ENCODE results near the gene PDE4B.

Gene PDE4B

GRCh38 chr1:65773391-65774123 is 19.1 kb upstream of the PDE4B start:
- Histone ChIP-seq H3K4me1 (ENCODE audit: control insufficient read depth, insufficient read depth, low read length) (no peaks in the 10 kb centered on the region), H3K9me3 (replicated peaks; ENCODE audit: low read length) (no peaks in the 10 kb centered on the region), H3K4me2 (ENCODE audit: low read length) (no peak overlapping the region), H3K27me3 (ENCODE audit: control insufficient read depth, insufficient read depth, low read length) (no peaks in the 10 kb centered on the region), H3K36me3 (ENCODE audit: insufficient read depth, low read length) (no peaks in the 10 kb centered on the region), H3K4me3 (ENCODE audit: low read length) (no peak overlapping the region), H3K9ac (ENCODE audit: low read depth, low read length) (no peak overlapping the region)

- Histone ChIP-seq H3K9me3 (replicated peaks; ENCODE audit: low read length) (no peaks in the 10 kb centered on the region), H3K4me1 (ENCODE audit: control insufficient read depth, insufficient read depth, low read length) (peaks cover 7% of the 10 kb centered on the region), H3K36me3 (ENCODE audit: insufficient read depth, low read length) (no peaks in the 10 kb centered on the region), H3K4me3 (ENCODE audit: low read length) (no peak overlapping the region), H3K4me2 (ENCODE audit: low read length) (no peak overlapping the region), H3K9ac (ENCODE audit: low read depth, low read length) (no peak overlapping the region), H3K27me3 (ENCODE audit: control insufficient read depth, insufficient read depth, low read length) (no peaks in the 10 kb centered on the region)
Measured at GRCh38 chr1:65788762-65789161, 3.9 kb upstream of the PDE4B start.

- Histone ChIP-seq H3K4me3 (ENCODE audit: low read length) (no peak overlapping the region), H3K4me1 (ENCODE audit: control insufficient read depth, insufficient read depth, low read length) (peaks cover 11% of the 10 kb centered on the region), H3K36me3 (ENCODE audit: insufficient read depth, low read length) (no peaks in the 10 kb centered on the region), H3K9ac (ENCODE audit: low read depth, low read length) (no peak overlapping the region), H3K4me2 (ENCODE audit: low read length) (no peak overlapping the region), H3K27me3 (ENCODE audit: control insufficient read depth, insufficient read depth, low read length) (no peaks in the 10 kb centered on the region), H3K9me3 (replicated peaks; ENCODE audit: low read length) (no peaks in the 10 kb centered on the region)
Measured at GRCh38 chr1:65791396-65791795, 1.3 kb upstream of the PDE4B start.

GRCh38 chr1:65791801-65792668 is 660 bp upstream of the PDE4B start:
- Histone ChIP-seq H3K4me2 (ENCODE audit: low read length) (peak overlapping the region; percentile 99), H3K4me3 (ENCODE audit: low read length) (peak overlapping the region; percentile 84), H3K9me3 (replicated peaks; ENCODE audit: low read length) (no peaks in the 10 kb centered on the region), H3K4me1 (ENCODE audit: control insufficient read depth, insufficient read depth, low read length) (peaks cover 11% of the 10 kb centered on the region), H3K9ac (ENCODE audit: low read depth, low read length) (peak overlapping the region; percentile 73), H3K36me3 (ENCODE audit: insufficient read depth, low read length) (no peaks in the 10 kb centered on the region), H3K27me3 (ENCODE audit: control insufficient read depth, insufficient read depth, low read length) (no peaks in the 10 kb centered on the region)

GRCh38 chr1:65793359-65793732 is 651 bp downstream of the PDE4B start:
- Histone ChIP-seq H3K4me3 (ENCODE audit: low read length) (peak overlapping the region; percentile 84), H3K4me1 (ENCODE audit: control insufficient read depth, insufficient read depth, low read length) (peaks cover 11% of the 10 kb centered on the region), H3K9ac (ENCODE audit: low read depth, low read length) (peak overlapping the region; percentile 73), H3K27me3 (ENCODE audit: control insufficient read depth, insufficient read depth, low read length) (no peaks in the 10 kb centered on the region), H3K4me2 (ENCODE audit: low read length) (peak overlapping the region; percentile 99), H3K36me3 (ENCODE audit: insufficient read depth, low read length) (no peaks in the 10 kb centered on the region), H3K9me3 (replicated peaks; ENCODE audit: low read length) (no peaks in the 10 kb centered on the region)

GRCh38 chr1:65795311-65795710 is 2.6 kb downstream of the PDE4B start:
- no peak overlapping the region for H3K9ac ChIP-seq (ENCODE audit: low read depth, low read length)
- no peaks in the 10 kb centered on the region for H3K27me3 ChIP-seq (ENCODE audit: control insufficient read depth, insufficient read depth, low read length)
- H3K9me3 ChIP-seq (replicated peaks; ENCODE audit: low read length): no peaks in the 10 kb centered on the region
- H3K36me3 ChIP-seq (ENCODE audit: insufficient read depth, low read length): no peaks in the 10 kb centered on the region
- no peak overlapping the region for H3K4me2 ChIP-seq (ENCODE audit: low read length)
- H3K4me1 ChIP-seq (ENCODE audit: control insufficient read depth, insufficient read depth, low read length): peaks cover 11% of the 10 kb centered on the region
- no peak overlapping the region for H3K4me3 ChIP-seq (ENCODE audit: low read length)

- Histone ChIP-seq H3K36me3 (ENCODE audit: insufficient read depth, low read length) (no peaks in the 10 kb centered on the region), H3K4me2 (ENCODE audit: low read length) (no peak overlapping the region), H3K27me3 (ENCODE audit: control insufficient read depth, insufficient read depth, low read length) (no peaks in the 10 kb centered on the region), H3K4me3 (ENCODE audit: low read length) (no peak overlapping the region), H3K4me1 (ENCODE audit: control insufficient read depth, insufficient read depth, low read length) (no peaks in the 10 kb centered on the region), H3K9ac (ENCODE audit: low read depth, low read length) (no peak overlapping the region), H3K9me3 (replicated peaks; ENCODE audit: low read length) (no peaks in the 10 kb centered on the region)
Measured at GRCh38 chr1:65799601-65800000, 6.9 kb downstream of the PDE4B start.

- peaks cover 5% of the 10 kb centered on the region for H3K4me1 ChIP-seq (ENCODE audit: control insufficient read depth, insufficient read depth, low read length)
- no peaks in the 10 kb centered on the region for H3K9me3 ChIP-seq (replicated peaks; ENCODE audit: low read length)
- no peaks in the 10 kb centered on the region for H3K27me3 ChIP-seq (ENCODE audit: control insufficient read depth, insufficient read depth, low read length)
- no peak overlapping the region for H3K9ac ChIP-seq (ENCODE audit: low read depth, low read length)
- H3K4me3 ChIP-seq (ENCODE audit: low read length): no peak overlapping the region
- no peaks in the 10 kb centered on the region for H3K36me3 ChIP-seq (ENCODE audit: insufficient read depth, low read length)
- no peak overlapping the region for H3K4me2 ChIP-seq (ENCODE audit: low read length)
Measured at GRCh38 chr1:65804584-65804983, 11.9 kb downstream of the PDE4B start.

GRCh38 chr1:65812065-65812464 is 19.4 kb downstream of the PDE4B start:
- Histone ChIP-seq H3K9me3 (replicated peaks; ENCODE audit: low read length) (no peaks in the 10 kb centered on the region), H3K4me2 (ENCODE audit: low read length) (peak overlapping the region; percentile 66), H3K4me1 (ENCODE audit: control insufficient read depth, insufficient read depth, low read length) (peaks cover 46% of the 10 kb centered on the region), H3K4me3 (ENCODE audit: low read length) (peak overlapping the region; percentile 50), H3K36me3 (ENCODE audit: insufficient read depth, low read length) (no peaks in the 10 kb centered on the region), H3K27me3 (ENCODE audit: control insufficient read depth, insufficient read depth, low read length) (no peaks in the 10 kb centered on the region), H3K9ac (ENCODE audit: low read depth, low read length) (peak overlapping the region; percentile 39)

- H3K4me2 ChIP-seq (ENCODE audit: low read length): peak overlapping the region; percentile 42
- H3K4me1 ChIP-seq (ENCODE audit: control insufficient read depth, insufficient read depth, low read length): peaks cover 46% of the 10 kb centered on the region
- peak overlapping the region; percentile 34 for H3K4me3 ChIP-seq (ENCODE audit: low read length)
- H3K9ac ChIP-seq (ENCODE audit: low read depth, low read length): peak overlapping the region; percentile 49
- H3K27me3 ChIP-seq (ENCODE audit: control insufficient read depth, insufficient read depth, low read length): no peaks in the 10 kb centered on the region
- H3K9me3 ChIP-seq (replicated peaks; ENCODE audit: low read length): no peaks in the 10 kb centered on the region
- no peaks in the 10 kb centered on the region for H3K36me3 ChIP-seq (ENCODE audit: insufficient read depth, low read length)
Measured at GRCh38 chr1:65813956-65814355, 21.3 kb downstream of the PDE4B start.

GRCh38 chr1:65814752-65815151 is 22.1 kb downstream of the PDE4B start:
- H3K9ac ChIP-seq (ENCODE audit: low read depth, low read length): no peak overlapping the region
- no peaks in the 10 kb centered on the region for H3K9me3 ChIP-seq (replicated peaks; ENCODE audit: low read length)
- no peak overlapping the region for H3K4me3 ChIP-seq (ENCODE audit: low read length)
- H3K4me2 ChIP-seq (ENCODE audit: low read length): no peak overlapping the region
- H3K27me3 ChIP-seq (ENCODE audit: control insufficient read depth, insufficient read depth, low read length): no peaks in the 10 kb centered on the region
- peaks cover 42% of the 10 kb centered on the region for H3K4me1 ChIP-seq (ENCODE audit: control insufficient read depth, insufficient read depth, low read length)
- no peaks in the 10 kb centered on the region for H3K36me3 ChIP-seq (ENCODE audit: insufficient read depth, low read length)
